NK-92 (cell line): Measurements from ENCODE around the gene SLC24A3.
A peak's percentile ranks its signal among the peaks of the same experiment; 100 is the strongest.
"Not testable (repeated sequence)": the region's sequence is repeated elsewhere in the genome, so short reads cannot be mapped to it uniquely, and the experiment has no call there.

Source experiments
- DNase-seq: peaks from one replicate; lab custom pipeline; 2025; ENCODE audit not compliant: unreplicated experiment; lab: John Stamatoyannopoulos, UW

The SLC24A3 gene

DNA sequence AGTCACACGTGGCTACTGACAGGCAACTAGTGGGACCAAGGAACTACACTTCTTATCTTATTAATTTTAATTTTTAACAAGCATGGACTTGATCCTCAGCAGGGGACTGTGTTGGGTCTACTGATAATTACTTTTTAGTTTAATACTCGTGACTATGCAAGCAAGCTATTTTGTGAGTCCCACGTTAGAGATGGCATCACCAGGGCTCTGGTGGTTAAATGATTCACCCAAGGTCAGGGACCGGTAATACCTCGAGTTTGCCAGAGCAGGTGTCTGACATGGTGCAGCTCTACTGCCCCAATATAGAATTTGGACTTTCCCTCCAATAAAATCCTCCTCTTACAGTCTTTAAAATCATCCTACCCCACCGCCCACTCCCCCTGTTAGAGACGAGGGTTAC lies 447.0 kb downstream of the SLC24A3 start:
- no peak for DNase-seq

DNA sequence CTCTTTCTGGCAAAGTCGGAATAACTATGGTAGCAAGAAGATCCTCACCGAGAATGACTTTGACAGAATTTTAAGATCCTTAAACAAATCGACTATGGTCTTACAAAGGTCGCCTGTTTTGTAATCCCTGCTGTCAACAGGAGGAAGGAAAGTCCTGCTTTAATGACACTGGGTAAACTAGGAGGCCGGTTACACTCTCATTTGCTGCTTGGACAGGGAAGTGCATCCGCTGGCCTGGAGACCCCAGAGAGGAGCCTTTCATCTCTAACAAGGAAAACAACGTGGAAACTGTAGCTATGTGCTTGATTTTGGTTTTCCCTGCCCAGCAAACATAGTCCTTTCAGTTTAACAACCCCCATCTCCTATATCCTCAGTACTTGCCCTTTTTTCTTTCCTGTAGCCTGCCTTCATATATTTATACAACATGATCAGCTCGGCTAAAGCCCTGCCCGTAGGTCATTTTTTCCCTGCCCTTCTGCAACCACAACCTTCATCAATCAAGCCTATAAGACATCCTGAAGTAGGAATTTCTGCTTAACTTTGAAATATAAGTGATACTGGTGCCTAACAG lies 448.5 kb downstream of the SLC24A3 start:
- DNase-seq: no peak

DNA sequence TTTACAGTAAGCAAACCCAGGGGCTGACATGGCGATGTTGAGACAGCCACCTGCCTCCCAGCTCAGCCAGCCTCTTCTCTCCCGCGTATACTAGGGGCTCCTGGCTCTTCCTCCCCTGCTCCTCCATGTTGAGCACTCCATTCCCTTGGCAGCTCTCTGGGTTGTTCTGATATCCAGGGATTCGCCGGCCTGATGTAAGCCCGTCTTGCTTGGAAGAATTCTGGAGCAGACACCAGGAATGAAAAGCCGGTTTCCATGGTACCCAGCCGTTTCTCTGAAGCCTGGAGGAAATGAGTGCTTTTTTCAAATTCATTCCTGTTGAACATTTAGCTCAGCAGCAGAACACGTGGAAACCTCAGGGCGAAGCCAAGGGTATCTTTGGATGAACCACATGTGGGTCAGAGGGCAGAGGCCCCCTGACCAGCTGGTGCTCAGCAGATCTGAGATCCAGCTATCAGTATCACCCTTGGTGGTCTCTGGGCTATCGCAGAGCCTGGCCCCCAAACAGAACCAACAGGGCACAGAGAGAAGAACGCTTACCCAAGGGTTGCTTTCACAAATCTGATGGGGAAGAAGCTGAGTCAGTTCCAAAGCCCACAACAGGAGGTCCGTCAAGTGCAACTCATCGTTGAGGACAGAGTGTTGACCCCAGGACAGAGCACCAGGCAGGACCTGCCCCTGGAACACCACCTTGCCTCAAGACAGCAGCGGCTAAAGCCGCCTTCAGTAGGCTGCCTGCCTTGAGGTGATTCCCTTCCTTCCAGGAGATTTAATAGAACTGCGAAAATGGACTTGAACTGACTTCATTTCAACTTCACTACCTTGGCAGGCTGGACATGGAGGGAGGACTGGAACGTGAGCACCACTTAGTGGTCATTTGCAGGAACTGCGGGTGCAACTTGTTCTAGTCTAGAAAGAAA lies 449.5 kb downstream of the SLC24A3 start:
- peak; percentile 86 for DNase-seq

DNA sequence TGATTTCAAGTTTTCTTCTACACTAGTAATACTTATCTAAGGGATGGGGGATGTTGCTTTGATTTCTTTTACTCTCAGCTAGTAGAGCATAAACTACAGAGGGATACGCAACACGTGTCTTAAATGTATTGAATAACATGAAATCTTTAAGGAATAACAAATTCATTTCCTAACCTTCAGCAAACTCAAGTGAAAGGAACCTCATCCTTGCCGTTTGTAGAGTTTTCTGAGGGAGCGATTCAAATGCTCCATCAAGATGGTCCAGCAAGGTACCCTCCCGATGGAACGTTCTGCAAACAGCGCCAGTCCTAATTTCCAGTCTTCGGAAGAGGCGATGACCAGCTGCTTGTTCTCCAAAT lies 450.2 kb downstream of the SLC24A3 start:
- no peak for DNase-seq

DNA sequence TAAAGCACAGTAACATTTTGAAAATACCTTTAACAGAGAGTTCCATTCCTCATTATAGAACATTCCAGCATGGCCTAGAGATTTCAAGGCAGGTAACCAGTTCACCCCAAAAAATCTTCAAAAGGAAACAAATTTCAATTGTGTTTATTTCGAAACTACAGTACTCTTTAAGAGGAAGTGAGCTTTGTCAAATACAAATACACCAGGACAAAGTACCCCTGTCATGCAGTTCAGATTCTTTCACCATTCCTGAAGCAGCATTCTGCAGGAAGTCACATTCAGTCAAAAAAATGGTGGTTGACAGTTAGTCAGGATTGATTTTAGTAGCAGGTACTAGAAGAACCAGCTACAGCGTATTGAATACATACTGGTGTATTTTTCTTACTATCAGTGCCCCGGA lies 456.0 kb downstream of the SLC24A3 start:
- no peak for DNase-seq

DNA sequence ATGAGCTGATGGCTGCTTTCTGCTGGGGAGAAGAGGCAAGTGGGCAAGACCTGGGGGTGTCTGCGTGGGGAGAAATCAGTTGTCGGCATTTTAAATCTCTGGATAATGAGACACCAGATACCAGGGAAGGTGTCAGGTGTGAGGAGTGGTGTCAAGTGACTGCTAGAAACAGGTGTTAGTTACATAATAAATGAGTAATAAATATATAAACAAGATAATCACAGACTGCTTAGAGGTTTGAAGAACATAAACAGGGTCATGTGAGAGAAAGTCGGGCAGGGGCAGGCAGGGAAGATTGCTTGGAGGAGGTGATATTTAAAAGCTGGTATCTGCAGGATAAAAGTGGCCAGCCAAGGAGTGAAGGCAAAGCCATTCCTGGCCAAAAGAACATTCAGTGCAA lies 458.4 kb downstream of the SLC24A3 start:
- DNase-seq: no peak

DNA sequence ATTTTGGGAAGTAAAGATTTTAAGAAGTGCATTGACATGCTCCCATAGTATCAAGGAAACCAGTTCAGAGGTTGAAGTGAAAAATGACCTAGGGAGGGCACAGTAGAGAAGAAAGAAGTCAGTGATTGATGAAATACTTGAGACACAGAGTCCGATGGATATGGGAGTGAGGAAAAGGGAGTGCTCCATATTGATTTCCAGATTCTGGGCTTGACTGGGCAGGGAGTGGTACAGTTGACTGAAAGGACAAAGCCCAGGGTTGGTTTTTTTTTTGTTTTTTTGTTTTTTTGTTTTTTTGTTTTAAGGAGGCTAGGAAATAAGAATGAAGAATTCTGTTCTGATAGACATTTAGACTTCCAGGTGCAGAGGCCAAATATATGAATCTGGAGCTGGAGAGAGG lies 458.9 kb downstream of the SLC24A3 start:
- no peak for DNase-seq

DNA sequence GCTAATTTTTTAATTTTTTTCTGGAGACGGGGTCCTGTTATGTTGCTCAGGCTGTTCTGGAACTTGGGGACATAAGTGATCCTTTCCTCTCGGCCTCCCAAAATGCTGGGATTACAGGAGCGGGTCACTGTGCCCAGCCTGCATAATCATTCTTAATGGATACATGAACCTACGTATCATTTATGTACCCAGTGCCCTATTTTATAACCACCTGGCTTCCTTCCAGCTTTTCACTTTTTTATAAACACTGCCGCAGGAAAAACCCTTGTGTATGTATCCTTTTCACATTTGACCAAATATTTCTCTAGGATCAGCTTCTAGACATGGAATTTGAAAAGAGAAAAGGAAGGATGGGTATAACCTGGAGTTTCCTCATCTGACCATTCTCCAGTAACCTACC lies 460.1 kb downstream of the SLC24A3 start:
- DNase-seq: no peak

DNA sequence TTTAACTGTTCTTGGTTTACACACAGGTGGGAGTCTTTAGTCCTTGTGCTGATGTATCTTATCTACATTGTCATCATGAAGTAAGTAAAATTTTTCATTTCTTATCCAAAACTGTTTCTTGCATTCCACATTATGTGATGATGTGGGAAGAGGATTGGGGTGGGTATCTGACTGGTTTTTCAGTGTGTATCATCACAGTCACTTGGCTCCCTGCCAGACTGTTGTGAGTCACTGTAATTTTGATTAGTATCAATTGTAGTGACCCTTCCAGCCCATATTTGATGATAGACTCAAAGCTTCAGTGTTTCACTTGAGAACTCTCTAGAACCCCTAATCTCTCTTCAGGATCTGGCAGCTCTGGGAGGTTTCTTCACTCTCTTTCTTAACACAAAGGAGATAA lies 461.1 kb downstream of the SLC24A3 start:
- no peak for DNase-seq

DNA sequence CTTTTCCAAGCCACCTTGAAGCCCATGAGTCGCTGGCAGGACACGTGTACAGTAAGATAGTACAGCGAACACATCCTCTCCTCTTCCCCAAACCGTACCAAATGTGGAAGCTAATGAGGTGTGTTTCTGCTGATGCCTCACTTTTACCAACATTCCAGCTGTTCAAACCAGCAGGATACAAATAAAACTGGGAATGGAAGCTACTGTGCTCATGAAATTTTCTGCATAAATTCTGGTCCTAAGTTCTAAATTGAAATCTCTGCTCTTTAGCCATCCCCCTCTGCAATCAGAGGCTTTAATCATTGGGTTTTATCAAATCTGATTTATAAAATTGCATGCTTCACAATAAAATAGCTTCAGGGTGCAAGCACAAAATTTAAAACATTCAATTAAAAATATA lies 463.8 kb downstream of the SLC24A3 start:
- no peak for DNase-seq

DNA sequence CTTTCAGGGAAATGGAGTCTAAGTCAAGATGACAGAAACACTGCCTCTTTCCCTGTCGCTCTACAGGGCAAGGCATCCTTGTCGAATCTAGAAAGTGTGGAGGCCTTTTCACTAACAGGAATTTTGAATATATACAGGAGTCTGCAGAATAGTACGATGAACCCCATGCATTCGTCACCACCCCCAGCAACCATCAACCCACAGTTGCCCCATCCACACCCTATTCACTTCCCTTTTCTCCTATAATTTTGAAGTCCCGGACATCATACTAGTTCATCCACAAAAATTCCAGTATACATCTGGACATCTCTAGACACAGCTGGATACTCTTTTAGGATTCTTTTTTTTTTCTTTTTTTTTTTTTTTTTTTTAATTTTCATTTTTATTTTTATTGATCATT lies 464.9 kb downstream of the SLC24A3 start:
- DNase-seq: no peak

DNA sequence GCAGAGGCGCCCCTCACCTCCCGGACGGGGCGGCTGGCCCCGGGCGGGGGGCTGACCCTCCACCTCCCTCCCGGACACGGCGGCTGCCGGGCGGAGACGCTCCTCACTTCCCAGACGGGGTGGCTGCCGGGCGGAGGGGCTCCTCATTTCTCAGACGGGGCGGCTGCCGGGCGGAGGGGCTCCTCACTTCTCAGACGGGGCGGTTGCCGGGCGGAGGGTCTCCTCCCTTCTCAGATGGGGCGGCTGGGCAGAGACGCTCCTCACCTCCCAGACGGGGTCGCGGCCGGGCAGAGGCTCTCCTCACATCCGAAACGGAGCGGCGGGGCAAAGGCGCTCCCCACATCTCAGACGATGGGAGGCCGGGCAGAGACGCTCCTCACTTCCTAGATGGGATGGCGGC lies 466.1 kb downstream of the SLC24A3 start:
- not testable (repeated sequence) for DNase-seq

DNA sequence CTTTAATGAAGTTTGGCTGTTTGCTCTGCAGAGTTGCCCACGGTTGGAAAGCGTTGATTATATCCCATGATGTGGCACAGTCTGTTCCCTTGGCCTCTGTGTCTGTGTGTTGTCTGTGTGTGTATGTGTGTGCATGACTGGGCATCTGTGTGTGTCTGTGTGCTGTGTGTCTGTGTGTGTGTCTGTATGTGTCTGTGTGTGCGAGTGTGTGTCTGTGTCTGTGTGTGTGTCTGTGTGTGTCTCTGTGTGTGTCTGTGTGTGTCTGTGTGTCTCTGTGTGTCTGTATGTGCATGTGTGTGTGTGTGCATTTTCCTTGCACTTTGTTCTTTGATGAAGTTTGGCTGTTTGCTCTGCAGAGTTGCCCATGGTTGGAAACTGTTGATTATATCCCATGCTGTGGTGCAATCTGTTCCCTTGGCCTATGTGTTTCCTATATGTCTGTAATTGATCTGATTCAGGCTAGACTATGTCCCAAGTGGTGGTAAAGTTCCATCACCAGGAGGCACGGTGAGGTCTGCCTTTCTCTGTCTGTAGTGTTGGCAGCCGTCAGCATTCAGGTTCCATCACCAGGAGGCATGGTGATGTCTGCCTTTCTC lies 467.6 kb downstream of the SLC24A3 start:
- DNase-seq: no peak

DNA sequence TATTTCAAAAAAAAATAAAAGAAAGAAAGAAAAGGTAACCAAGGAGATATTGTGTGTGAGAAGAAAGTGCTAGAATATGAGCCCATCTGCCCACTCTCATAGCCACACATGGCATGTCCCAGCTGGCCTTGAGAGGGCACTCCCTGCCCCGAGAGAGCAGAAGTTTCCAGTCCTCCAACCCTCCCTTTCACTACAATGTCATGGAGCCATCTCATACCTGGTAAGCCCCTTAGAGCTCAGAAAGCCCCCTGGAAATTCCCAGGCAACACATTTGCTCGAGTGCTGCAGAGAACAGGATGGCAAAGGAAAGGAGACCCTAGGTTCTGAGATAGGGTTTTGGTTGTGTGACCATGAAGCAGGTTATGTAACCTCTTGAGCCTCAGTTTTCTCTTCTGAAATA lies 469.8 kb downstream of the SLC24A3 start:
- no peak for DNase-seq

DNA sequence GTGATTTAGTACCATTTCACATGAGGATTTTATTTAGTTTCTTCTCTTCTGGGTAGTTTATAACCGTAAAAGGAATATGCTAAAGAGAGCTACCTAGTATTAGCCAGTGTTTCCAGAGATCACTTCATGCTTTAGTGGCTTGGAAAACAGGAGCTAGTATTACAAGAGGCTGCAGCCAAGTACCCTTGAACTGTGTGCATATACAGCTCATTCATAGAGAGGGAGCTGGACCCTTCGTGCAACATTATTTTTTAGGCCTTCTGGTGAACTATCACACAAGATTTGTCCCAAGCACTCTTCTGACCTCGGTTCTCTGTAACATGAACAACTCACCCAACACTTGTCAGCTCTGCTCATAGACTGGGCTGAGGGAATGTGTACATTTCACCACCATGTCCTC lies 470.7 kb downstream of the SLC24A3 start:
- no peak for DNase-seq

DNA sequence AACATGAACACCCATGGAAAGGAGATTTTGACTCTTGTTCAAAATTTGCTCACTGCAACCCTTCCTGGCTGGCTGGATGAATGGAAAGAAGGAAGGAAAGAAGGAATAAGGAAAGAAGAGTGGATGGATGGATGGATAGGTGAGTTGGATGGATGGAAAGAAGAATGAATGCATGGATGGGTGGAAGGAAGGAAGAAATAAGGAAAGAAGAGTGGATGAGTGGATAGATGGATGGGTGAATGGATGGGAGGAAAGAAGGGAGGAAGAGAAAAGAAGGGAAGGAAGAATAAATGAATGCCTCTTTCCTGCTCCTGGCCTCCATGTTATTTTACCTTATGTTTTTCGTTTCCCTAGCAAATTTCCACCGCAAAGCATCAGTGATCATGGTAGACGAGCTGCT lies 471.4 kb downstream of the SLC24A3 start:
- DNase-seq: no peak

DNA sequence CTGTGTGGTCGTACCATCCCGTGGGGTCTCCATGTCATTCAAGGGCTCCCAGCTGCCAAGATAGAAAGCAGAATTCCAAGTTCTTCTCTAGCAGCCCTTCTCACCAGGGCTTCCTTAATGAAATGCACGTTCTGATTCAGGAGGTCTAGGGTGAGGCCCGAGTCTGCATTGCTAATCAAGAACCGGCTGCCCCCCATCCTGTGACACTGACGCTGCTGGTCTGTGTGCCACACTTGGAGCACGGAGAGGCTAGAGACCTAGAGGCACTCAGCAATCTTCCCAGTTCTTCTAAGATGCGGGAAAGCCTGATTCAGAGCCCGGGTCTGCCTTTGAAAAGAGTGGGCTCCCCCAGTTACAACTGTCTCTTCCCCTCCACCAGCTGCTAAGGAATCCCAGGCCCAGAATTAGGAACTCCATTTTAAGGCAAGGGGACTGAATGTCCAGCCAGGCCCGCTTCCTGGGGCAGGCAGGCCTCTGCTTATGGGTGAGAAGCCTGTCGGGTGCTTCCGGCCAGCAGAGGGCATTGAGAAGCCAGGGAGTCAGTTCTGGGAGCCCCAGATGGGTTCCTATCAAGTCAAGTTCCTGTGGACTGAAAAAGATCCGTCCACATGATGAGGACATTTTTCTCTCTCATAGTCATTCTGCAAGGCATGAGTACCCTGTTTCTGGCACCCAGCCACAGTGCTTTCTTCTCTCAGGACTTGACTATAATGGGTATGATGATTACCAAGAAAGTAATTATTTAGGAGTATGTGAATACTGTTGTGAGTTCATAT lies 475.8 kb downstream of the SLC24A3 start:
- DNase-seq: no peak

DNA sequence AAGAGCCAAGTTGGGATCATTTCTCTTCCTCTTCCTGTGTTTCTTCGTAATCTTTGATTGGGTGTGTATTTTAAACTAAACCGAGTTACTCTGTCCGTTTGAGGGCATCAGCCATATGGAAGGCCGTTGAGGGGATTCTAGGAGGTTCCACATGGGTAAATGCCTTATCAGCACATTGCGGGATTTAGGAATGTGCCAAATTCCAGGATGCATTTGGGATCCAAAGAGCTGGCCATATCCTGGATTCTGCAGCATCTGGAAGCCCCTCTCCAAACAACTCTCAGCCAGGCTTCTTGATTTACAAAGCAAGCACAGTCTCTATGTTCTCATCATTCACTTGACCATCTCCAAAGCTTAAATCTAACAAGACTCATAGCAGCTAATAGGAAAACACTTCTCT lies 478.0 kb downstream of the SLC24A3 start:
- DNase-seq: no peak

DNA sequence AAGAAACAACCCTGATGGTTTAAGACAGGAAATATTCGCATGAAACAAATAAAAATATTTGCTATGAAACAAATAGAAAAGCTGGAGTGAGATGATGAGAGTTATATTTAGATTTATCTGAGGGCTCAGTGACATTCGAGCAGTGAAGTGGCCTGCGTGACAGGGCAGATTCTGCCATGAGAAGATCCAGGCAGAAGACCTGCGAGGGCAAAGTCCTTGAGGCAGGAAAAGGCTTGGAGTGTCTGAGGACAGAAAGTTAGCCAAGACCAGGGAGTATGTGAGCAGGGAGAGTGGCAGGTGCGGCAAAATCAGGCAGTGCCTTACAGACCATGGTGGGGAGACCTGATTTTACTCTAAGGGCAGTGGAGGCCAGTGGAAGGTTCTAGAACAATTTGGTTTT lies 478.7 kb downstream of the SLC24A3 start:
- no peak for DNase-seq

DNA sequence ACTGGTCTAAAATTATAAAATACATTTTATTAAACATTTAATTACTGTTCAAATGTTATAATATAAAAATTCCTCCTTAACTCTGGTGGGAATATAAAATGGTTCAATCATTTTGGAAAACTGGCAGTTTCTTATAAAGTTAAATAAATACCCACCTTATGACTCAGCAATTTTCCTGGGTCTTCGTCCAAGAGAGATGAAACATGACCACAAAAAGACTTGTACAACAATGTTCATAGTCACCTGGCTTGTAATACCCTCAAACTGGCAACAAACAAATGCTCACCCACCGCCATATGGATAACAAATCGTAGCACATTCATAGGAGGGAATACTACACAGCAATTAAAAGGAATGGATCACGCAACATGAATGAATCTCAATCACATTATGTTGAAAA lies 479.7 kb downstream of the SLC24A3 start:
- no peak for DNase-seq

DNA sequence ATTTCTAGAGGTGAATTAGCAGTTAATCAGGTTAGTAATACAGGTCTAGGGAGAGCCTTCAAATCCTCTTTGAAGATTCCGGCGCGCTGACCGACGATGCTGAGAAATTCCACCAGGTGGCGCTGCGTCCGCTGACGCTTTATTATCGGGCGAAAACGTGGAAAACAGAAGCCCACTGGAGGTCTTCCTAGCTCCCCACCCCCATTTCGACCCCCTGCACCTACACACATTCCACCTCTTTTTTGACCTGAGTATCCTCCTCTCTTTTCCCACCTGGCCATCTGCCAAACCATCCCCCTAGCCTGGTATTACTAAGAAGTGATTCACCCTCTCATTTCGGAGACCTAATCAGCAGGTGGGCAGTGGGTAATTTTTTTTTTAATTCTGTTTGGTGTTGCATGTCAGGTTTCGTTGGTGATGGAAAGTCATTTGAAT lies 480.3 kb downstream of the SLC24A3 start:
- no peak for DNase-seq

DNA sequence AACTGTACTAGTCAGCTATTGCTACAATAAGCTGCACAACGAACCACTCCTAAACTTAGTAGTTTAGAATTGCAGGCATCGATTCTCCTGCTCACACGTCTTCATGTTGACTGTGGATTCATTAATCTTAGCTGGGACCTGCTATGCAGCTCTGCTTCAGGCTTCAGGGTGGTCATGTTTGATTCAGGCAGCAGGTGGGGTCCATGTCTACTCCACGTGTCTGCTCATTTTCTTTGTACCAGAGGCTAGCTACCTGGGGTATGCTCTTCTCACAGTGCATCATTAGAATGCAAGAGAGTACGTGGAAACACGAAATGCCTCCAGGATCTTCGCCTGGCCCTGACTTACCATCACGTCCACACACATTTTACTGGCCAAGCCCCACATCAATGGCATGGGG lies 481.1 kb downstream of the SLC24A3 start:
- no peak for DNase-seq
